ENCODE data around the gene KIAA1586.
A peak's percentile ranks its signal among the peaks of the same experiment; 100 is the strongest.
"Not testable (repeated sequence)": the region's sequence is repeated elsewhere in the genome, so short reads cannot be mapped to it uniquely, and the experiment has no call there.

KIAA1586 gene

DNA sequence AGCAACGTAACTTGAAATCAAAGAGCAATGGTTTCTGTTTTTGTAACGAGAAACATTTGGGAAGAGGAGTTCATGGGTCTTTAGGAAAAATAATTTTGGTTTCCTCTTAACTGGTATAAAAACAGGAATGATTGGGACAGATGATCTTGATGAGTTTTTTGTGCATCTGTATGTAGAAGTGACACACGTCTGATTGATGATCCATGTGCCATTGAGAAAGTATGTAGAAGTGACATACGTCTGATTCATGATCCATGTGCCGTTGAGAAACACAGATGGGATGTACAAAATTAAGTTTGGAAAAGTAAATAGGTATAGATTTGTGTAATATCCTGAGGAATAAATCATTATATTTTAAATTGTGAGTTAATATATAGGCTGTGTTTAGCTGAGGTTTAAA, 2.1 kb downstream of the KIAA1586 start:
- no peak for DNase-seq

GRCh38 chr6:57063847-57064246, 17.4 kb downstream of the KIAA1586 start:
- DNase-seq: no peak

GRCh38 chr6:57064809-57065208, 18.3 kb downstream of the KIAA1586 start:
- no peak for DNase-seq

GRCh38 chr6:57068061-57068460, 21.6 kb downstream of the KIAA1586 start:
- DNase-seq: no peak

DNA sequence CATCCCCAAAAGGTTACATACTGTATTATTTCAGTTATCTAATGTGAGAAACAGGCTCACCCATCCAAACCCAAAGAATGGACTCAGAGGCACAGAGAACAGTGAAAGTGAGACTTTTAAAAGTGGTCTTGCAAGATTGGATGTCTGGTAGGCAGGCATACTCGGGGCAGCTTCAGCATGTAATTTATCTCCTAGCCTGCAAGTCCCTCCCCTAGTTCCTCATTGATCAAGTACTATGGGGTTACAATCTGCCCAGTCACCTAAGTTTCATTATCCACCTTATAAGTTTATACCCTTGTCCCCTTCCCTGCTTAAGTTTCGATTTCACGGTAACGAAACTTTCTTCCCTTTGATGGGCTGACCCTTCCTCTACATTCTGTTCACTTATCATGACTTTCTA, 22.7 kb downstream of the KIAA1586 start:
- DNase-seq: no peak

- no peak for DNase-seq
Observed at GRCh38 chr6:57069920-57070331, 23.4 kb downstream of the KIAA1586 start.

DNA sequence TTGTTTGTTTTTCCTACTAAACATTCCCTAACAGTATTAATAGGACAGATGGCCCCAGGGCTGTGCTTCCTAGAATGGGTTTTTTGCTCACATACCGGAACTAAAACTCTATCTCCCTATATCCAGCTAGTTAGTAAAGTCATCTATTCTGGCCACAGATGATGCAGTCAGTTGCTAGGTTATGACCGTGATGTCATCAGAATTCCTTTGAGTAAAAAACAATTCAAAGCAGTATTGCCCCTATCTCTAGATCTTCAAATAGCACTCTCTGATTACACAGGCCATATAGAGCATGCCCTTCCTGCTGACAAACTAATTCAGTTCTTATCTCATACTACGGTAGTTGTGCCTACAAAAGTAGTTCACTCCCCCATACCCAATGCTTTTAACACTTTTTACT, 25.6 kb downstream of the KIAA1586 start:
- no peak for DNase-seq

GRCh38 chr6:57074383-57074782, 27.9 kb downstream of the KIAA1586 start:
- DNase-seq: no peak

DNA sequence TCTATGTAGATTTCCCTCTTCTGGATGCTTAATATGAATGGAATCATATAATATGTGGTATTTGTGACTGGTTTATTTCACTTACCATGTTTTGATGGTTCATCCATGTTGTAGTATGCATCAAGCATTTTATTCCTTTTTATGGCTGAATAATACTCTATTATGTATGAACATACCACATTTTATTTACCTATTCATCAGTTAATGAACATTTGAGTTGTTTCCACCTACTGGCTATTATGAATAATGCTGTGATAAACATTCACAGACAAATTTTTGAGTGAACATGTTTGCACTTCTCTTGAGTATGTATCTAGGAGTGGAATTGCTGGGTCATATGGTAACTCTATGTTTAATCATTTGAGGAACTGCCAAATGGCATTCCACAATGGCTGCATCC, 28.6 kb downstream of the KIAA1586 start:
- no peak for DNase-seq

- no peak for DNase-seq
Observed at GRCh38 chr6:57078531-57079207, 32.2 kb downstream of the KIAA1586 start.

GRCh38 chr6:57085471-57085870, 39.0 kb downstream of the KIAA1586 start:
- no peak for DNase-seq

DNA sequence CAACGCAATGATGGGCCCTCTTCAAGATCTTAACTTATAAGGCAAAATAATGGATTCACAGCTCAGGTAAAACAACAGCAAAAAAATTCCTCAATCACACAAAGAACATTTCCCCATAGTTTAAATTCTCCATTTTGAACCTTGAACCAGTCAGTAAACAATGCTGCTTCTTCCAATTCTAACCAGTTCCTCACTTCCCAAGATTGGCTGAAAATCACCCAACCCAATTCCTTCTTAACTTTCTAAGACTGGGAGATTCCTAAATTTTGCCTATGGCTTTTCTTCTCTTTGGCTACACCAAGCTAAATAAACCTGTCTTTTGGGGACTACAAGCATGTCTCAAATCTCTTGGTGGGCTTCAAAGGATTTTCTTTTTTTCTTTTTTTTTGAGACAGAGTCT, 40.4 kb downstream of the KIAA1586 start:
- DNase-seq: no peak

DNA sequence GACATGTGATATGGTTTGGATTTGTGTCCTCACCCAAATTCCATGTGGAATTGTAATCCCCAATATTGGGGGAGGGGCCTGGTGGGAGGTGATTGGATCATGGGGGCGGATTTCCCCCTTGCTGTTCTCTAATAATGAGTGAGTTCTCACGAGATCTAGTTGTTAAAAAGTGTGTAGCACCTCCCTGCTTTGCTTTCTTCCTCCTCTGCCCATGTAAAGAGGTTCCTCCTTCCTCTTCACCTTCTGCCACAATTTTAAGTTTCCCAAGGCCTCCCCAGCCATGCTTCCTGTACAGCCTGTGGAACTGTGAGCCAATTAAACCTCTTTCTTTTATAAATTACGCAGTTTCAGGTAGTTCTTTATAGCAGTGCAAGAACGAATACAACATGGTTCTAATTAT, 41.4 kb downstream of the KIAA1586 start:
- DNase-seq: no peak

DNA sequence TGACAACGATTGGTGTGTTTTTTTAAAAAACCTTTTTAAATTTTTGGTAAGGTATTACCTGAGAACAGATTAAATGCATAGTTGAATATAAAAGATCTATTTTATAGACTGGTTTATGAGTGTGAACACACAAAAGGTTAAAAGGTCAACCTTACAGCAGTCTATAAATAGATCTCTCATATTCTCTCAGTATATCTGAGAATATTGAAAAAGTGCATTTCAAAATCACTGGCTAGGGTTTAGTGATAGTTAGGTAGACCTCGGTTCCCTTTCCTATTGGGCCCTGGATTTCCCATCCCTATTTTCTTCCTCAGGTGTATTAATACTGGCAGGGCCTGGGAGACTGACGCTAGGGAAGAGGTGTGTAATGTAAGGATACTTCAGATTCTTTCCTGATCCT, 42.8 kb downstream of the KIAA1586 start:
- DNase-seq: no peak

DNA sequence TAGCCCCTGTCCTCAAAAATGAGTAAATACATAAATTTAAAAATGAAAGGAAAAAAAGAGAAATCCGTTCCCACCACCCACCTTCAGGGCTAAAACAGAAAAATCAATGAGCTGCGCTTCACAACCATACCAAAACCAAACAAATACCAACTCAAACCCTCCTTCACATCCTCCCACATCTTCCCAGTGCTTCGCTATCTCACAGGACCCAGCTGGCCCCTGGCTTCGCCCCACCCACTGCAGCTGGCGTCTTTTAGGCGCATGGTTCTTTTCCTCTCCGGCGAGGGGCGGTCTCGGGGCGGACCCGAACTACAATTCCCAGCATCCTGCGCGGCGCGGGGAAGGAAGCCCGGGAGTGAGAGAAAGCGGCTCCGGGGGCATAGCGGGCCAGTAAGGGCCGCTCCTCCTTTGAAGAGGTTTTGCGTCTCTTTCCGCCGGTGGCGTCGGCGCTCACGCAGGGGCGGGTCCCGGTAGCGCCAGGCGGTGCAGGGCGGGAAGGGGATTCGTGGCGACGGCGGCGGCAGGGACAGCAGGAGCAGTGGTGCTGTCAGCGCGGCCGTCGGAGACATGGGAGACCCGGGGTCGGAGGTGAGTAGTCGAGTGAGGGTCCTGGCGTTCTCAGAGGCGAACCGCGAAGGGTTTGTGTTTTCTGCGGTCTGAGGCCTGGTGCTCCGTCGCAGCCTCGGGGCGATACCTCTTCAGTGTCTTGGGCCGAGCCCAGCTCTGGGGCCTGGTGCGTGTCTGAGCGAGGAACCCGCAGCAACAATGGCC, 43.4 kb downstream of the KIAA1586 start, which contains the start of gene ZNF451:
ZNF451 (plus strand) TSS at position 502 of the 771 bp plus-strand sequence; CDS start at position 568, 66 bp downstream.
- DNase-seq: peak; percentile 98

DNA sequence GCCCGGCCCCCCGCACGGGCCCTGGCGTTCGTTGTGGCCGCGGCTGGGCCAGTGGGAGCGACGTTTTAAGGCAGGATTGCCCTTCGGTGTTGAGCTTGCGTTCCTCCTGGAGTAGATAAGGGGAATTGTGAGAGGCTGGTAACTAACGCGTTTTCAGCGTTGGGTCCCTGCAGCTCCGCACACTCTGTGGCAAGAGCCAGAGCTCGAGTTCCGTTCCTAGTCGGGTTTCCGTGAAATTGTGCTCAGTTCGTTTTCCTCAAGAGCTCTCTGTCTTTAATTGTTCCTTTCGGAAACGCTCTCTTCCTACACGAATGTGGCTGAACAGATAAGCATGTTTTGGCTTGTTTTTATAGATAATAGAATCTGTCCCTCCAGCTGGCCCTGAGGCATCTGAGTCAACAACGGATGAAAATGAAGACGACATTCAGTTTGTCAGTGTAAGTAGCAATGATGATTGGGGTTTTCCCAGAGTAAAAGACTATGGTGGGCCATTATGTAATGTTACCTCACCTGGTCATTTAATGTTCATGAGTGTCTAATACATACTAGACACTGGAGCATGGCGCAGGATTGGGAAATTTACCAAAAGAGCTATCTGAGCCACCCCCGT, 44.1 kb downstream of the KIAA1586 start:
- not testable (repeated sequence) for DNase-seq

DNA sequence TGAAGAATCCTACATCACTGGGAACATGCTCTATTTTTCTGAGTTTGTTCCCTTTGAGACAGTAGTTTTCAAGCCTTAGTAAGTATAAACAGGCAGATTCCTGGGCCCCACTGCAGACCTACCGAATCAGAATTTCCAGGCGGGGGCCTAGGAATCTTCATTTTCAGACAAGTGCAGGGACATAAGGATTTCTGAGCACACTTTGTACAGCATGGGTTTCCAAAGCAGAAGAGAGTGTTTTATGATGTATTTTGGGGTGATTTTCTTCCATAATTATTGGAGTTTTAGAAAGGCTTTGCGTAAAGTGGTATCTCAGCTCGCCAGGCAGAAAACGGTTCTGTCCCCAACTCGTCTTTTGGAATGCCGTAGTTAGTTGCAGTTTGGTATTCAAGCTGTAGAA, 44.9 kb downstream of the KIAA1586 start:
- DNase-seq: not testable (repeated sequence)

- no peak for DNase-seq
Observed at GRCh38 chr6:57094689-57095088, 48.2 kb downstream of the KIAA1586 start.

GRCh38 chr6:57097596-57097995, 51.1 kb downstream of the KIAA1586 start:
- peak; percentile 24 for DNase-seq

GRCh38 chr6:57102976-57103375, 56.5 kb downstream of the KIAA1586 start:
- no peak for DNase-seq

DNA sequence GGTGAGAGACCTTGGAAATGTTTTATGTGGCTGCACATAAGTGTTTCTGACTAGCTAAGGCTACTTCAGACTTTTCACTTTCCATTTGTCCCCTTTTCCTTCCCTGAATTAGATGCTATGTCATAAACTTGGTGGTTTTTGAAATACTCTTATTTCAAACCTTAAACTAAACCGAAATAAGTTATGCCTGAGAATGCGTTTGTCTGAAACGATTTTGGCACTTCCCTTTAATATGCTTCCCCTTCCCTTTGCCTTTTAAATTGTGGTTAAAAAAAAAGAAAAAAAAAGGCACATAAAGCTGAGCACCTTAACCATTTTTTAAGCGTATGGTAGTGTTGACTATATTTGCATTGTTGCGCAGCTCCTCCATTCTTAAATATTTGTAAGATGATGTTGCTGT, 57.8 kb downstream of the KIAA1586 start:
- DNase-seq: no peak

All from NCI-H226 (cell line).